RPMI7951 (cell line): ENCODE data around the gene ABCB9. TPM values are rescaled to one million over a fixed set of nuclear protein-coding genes. Genes with fewer than 3 reads are reported as not detected.

ENCODE experiments used
- DNase-seq: peaks from one replicate; pipeline ENCODE4 v3.0.0-alpha.2; 2012; ENCODE audit warnings: low read depth
- total RNA-seq: library from RNA; depleted of rRNA; stranded (reverse); fragments of >200 nt; shearing (Covaris generic); gene quantifications from 2 replicates; pipeline ENCODE4 v1.2.3, GENCODE V29; 2014

ABCB9 gene
- total RNA-seq, 1 experiment from 2014 or later: 7.0 TPM

DNA sequence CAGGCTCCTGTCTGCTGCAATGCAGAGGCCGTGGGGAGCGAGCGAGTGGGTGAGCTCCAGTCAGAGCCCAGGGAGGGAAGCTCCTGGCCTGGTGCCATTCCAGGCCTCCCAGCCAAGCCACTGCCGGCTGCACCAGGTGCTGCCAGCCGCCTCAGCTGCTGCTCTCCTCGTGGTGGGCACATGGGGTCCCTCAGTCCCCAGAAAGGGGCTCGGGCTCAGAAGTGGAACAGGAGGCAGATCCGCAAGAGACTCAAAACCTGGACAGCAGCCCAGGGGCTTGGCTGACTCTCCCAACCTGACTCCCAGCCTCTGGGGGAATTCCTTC lies 2.4 kb downstream of the ABCB9 start:
- no peak for DNase-seq

DNA sequence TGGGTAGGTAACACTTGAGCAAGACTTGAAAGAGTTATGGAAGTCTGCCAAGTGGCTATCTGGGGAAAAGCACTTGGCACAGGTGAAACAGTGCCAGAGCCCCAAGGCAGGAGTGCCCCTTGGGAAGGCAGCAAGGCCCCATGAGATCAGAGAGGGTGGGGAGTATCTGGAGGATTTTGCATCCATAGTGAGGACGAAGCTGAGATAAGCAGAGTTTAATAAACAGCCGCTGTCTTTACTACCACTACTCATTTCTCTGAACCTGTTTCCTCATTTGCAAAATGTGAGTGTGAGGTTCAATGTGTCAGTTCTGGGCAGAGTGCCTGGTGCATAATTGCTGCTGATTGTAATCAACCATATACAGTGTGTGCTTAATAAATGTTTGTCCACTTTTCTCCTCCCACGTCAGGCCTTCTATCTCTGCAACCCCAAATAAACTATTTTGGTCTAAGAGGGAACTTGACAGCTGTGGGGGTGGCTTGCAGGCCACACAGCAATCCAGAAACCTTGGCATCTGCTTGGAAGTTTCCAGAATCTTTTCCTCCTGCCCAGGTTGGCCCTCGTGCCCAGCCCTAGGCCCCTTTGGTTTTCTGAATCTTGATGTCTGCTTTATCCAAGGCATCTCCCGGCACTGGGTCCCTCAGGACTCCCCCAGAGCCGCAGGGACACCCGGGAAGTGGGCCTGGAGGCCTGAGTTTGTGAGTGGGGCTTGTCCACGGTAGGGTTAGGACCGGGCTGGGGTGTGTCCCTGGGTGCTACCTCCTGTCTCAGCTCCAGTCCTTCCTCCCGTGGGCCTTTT lies 4.5 kb downstream of the ABCB9 start:
- DNase-seq: no peak

GRCh38 chr12:122960193-122960569 lies 6.1 kb downstream of the ABCB9 start:
- DNase-seq: no peak

DNA sequence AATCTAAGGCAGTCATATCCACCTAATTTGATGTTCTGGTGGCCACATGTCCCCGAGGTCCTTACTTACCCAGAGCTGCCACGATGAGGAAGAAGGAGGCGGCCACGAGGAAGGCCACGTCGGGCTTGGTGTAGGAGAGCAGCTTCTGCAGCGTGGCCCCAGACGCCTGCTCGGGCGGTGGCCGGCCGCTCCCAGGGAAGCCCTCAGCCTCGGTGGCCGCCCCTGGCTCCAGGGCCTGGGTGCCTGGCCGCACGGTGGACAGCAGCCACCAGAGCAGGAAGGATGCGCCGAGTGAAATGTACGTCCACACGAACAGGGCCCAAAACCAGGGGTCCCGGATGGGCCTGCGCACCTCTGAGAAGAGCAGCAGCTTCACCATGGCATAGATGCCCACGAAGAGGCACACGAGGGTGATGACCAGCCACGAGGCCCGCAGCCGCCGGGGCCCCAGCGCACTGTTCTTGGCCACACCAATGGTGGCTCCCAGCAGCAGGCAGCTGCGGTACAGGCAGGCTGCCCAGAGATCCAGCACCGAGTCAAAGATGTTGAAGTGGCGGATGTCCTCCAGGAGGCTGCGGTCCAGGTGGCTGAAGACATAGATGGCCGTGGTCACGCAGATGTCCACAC lies 6.6 kb downstream of the ABCB9 start:
- DNase-seq: no peak

- DNase-seq: no peak
These were observed 7.9 kb downstream of the ABCB9 start for GRCh38 chr12:122958198-122958888.

- DNase-seq: no peak
These were observed 10.2 kb downstream of the ABCB9 start for GRCh38 chr12:122956035-122956434.

DNA sequence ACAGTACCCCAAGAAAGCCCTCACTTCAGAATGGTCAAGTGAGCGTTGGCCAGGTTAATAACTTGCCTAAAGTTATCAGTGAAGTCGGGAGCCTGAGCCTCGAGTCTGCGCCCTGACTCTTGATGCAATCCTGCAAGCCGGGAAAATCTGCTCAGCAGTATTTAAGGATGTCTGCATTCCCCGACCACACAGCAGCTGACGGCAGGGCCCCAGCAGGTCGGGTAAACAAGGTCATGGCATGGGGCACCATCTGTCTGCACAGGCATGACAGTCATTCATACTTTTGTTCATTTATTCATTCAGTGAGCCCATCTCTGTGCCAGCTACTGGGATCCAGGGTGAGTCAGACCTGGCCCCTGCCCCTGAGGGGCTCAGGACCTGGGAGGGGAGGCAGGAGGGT lies 11.1 kb downstream of the ABCB9 start:
- DNase-seq: no peak

- peak; percentile 67 for DNase-seq
These were observed 14.0 kb downstream of the ABCB9 start for GRCh38 chr12:122951979-122952892.

GRCh38 chr12:122951406-122951805 lies 14.9 kb downstream of the ABCB9 start:
- DNase-seq: peak; percentile 74

DNA sequence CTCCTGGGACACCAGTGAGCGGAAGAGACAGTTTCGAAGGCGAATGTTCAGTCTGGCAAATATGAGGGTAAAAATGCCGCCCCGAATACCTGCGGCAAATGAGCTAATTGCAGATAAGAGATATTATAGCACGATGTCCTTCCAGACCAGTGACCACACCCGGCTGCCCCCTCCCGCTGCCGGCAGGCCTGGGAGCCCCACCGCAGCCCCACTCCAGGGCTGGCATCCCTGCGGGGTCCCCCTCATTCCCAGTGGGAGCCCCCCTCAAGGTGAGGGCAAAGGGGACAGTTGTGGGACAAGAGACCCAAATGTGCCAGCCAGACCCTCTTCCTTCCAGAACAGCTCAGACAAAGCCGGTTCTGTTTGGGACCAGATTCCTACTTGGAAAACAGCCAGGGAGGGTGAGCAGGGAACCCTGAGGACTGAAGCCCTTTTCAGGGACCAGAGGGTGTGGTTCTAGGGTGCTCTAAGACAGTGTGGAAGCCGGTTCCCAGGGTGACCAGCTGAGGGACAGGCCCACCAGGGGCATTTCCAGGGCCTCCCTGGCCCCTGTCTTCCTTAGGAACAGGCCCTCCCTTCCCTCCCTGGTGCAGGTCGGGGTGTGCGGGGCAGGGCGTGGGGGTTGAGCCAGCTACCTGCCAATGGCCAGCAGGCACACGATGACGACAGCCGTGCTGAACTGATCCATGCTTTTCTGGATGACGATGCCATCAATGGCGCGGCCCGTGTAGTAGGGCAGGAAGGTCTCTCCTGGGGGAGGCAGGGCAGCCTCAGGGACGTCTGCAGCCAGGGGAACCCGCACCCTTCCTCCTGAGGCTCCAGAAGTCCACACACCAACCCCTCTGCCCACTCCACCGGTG lies 16.2 kb downstream of the ABCB9 start:
- DNase-seq: no peak

DNA sequence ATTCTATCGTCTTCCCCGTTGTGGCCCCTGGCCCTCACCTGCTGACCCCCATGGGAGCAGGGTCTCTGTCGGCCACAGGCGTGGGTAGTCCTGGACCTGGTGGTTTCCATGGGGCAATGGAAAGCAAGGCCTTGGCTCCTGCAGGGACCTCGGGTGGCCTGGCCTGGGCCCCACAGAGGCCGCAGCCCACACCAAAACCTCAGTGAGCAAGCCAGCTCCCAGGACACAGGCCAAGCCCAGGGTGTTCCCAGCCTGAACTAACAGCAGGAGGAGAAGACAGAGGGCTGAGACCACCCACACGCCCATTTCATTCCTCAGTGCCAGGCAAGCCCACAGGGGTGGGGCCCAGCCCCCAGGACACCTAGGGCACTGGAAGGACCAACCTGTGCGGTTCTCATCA lies 16.9 kb downstream of the ABCB9 start:
- DNase-seq: no peak

DNA sequence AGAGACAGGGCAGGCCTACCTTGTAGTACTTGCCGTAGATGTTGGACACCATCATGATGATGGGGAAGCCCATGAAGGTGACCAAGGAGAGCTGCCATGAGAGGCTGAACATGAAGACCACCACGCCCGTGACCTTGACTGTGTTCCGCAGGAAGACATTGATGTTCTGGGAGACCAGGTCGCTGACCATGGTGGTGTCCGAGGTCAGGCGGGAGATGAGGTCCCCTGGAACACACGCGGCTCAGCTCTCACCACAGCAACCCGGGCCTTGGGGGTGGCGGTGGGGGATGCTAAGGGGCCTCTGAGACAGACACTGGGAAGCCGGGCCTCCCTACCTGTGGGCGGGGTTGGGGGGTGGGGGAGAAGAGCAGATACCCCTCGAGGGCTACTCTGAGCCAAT lies 17.7 kb downstream of the ABCB9 start:
- no peak for DNase-seq

DNA sequence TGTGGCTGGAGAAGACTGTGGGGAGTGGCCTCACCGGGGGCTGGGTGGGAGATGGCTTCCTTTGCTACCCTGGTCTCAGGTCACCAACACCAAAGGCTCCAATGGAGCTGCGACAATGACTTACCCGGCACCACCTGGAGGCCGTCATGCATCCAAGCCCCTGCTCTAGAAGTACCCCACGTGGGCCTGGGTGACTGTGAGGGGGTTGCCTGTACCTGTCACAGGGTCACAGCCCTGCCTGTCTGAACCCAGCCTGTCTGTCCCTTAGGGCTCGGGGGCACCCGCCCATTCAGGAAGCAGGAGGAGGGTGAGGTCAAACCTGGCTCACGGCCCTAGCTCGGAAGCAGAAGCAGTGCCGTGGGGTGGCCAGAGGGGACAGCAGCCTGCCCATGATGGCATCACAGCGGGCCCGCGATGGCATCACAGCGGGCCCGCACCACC lies 18.9 kb downstream of the ABCB9 start:
- DNase-seq: peak; percentile 38

DNA sequence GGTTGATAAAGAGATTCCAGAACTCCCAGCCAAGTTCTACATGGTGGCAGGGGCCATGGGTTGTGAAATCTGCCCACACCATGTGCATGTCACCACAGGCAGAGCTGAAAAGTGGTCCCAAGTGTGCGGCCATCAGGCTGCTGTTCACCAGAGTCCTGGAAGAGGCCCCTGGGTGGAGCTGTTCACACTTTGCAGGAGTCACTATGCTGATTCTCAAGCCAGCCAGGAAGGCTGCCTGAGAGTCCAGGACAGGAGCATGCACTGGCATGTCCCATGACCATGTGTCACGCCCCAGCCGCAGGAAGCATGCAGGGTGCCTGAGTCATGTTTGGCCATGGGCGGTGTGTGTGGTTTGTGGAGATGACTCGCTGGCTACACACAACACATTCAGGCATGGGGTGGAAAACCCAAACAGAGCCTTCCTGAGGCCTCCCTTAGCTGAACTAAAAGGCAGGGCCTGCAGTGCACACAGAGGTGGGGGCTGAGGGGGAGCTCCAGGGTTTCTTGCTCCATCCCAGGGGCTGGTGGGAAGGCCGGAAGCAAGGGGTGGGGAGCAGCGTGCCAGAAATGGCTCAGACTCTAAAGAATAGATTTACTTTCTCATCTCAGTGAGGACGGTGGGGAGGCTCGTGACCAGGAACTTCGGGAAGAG lies 19.4 kb downstream of the ABCB9 start:
- peak; percentile 100 for DNase-seq

DNA sequence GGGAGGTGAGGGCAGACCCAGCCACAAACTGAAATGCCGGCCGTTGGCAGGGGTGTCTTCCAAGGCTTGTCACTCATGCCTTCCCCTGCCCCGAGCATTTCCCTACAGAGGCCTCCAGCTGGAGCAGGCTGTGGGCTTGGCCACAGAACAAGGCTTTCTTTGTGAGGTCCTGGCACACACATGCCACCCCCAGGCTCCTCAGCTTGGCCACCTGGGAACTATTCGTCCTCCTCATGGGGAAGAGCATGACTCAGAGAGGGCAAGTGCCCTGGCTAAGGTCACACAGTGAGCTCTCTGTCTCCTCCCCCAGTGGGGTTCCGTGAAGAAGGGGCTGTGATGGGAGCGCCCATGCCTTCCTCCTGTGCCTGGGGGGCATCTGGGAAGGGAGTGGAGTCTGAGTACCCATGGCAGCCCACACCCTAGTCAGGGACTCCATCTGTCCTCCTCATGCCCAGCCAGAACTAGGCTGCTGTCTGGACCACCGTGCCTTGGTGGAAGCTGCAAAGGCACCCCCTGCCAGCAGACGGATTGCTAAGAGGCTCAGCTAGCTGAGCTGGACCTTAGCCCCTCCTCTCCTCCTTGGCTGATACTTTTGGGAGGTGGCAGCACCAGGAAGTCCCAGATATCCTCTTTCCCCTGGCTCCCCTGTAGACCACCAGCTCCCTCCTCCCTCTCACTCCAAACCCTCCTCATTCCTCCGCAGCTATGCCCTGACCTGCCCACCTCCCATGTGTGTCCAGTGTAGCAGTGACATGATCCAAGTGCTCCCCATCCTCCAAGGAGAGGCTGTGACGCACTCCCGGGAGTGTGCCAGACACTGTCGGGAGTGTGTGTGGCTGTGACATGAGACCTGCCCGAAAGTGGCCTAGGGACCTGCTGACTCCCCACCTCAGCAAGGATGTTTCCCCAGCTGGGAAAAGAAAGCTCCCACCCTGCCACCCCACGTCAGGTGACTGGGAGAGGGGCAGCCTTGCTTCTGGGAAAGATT lies 21.4 kb downstream of the ABCB9 start:
- peak; percentile 99 for DNase-seq

GRCh38 chr12:122943196-122943595 lies 23.1 kb downstream of the ABCB9 start:
- peak; percentile 28 for DNase-seq

GRCh38 chr12:122942637-122943036 lies 23.6 kb downstream of the ABCB9 start:
- peak; percentile 69 for DNase-seq

DNA sequence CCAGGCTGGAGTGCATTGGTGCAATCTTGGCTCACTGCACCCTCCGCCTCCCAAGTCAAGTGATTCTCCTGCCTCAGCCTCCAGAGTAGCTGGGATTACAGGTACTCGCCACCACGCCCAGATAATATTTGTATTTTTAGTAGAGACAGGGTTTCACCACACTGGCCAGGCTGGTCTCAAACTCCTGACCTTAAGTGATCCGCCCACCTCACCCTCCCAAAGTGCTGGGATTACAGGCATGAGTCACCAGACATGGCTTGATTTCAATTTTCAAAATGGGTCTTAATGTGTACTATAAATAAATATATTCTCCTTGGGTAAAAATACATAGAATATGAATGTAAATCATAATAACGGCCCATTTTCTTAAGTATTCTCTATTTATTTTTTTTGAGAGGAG lies 24.9 kb downstream of the ABCB9 start:
- DNase-seq: peak; percentile 56

DNA sequence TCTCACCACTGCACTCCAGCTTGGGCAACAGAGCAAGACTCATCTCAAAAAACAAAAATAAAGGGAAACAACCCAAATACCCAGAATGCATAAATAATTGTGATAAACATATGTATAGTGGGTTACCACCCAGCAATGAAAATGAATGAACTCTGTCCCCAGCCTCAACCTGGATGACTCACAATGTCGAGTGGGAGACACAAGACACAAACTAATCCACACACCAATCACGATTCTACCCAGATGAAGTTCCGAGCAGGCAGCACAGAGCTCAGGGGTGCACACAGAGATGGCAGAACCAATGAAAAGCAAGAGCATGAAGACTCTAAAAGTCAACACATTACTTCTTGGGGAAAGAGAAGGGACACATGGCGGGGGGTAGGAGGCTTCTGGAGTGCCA lies 27.1 kb downstream of the ABCB9 start:
- no peak for DNase-seq
